SIG-M5 (cell line): Measurements from ENCODE around the gene GAS7.

Experiments
- DNase-seq: peaks from one replicate; lab custom pipeline; 2025; lab: John Stamatoyannopoulos, UW

GAS7 gene

GRCh38 chr17:10200645-10201044 is 2.2 kb upstream of the GAS7 start:
- DNase-seq, result no peak

GRCh38 chr17:10200016-10200415 is 1.6 kb upstream of the GAS7 start:
- DNase-seq, result no peak

- DNase-seq, result no peak
These were observed 491 bp downstream of the GAS7 start for GRCh38 chr17:10197721-10198508.

- no peak for DNase-seq
These were observed 1.1 kb downstream of the GAS7 start for GRCh38 chr17:10197362-10197720.

GRCh38 chr17:10196941-10197340 is 1.5 kb downstream of the GAS7 start:
- no peak for DNase-seq

- no peak for DNase-seq
These were observed 2.0 kb downstream of the GAS7 start for GRCh38 chr17:10196384-10196895.

- DNase-seq, result no peak
These were observed 3.2 kb downstream of the GAS7 start for GRCh38 chr17:10195090-10195805.

- no peak for DNase-seq
These were observed 4.8 kb downstream of the GAS7 start for GRCh38 chr17:10193632-10194031.

- no peak for DNase-seq
These were observed 5.4 kb downstream of the GAS7 start for GRCh38 chr17:10192972-10193371.

GRCh38 chr17:10192461-10192860 is 5.9 kb downstream of the GAS7 start:
- no peak for DNase-seq

GRCh38 chr17:10187456-10187855 is 10.9 kb downstream of the GAS7 start:
- no peak for DNase-seq

GRCh38 chr17:10186771-10187410 is 11.5 kb downstream of the GAS7 start:
- no peak for DNase-seq

- DNase-seq, result no peak
These were observed 14.2 kb downstream of the GAS7 start for GRCh38 chr17:10183931-10184930.

- no peak for DNase-seq
These were observed 15.6 kb downstream of the GAS7 start for GRCh38 chr17:10182785-10183184.

GRCh38 chr17:10178506-10178991 is 19.9 kb downstream of the GAS7 start:
- no peak for DNase-seq

GRCh38 chr17:10177913-10178505 is 20.4 kb downstream of the GAS7 start:
- no peak for DNase-seq

GRCh38 chr17:10177131-10177912 is 21.1 kb downstream of the GAS7 start:
- no peak for DNase-seq

- DNase-seq, result no peak
These were observed 24.5 kb downstream of the GAS7 start for GRCh38 chr17:10173913-10174312.

GRCh38 chr17:10172778-10173177 is 25.6 kb downstream of the GAS7 start:
- no peak for DNase-seq

GRCh38 chr17:10172241-10172741 is 26.1 kb downstream of the GAS7 start:
- DNase-seq, result peak; percentile 78
